Hepatocyte (in vitro differentiated cells): ENCODE results near the gene NEDD8.

Experiments
- CTCF ChIP-seq: fragments of 200-600 bp; sonication (generic); IDR thresholded peaks from 2 replicates; pipeline ENCODE4 v1.5.1; 2016; ENCODE audit warnings: antibody characterized with exemption, mild to moderate bottlenecking; ENCODE audit not compliant: poor library complexity
- EZH2 ChIP-seq: fragments of 200-600 bp; sonication (generic); IDR thresholded peaks from 2 replicates; pipeline ENCODE4 v1.6.1; 2016; ENCODE audit warnings: antibody characterized with exemption, mild to moderate bottlenecking, borderline replicate concordance
- EZH2phosphoT487 ChIP-seq: fragments of 200-600 bp; sonication (generic); IDR thresholded peaks from one replicate; pipeline ENCODE4 v1.6.1; 2018; ENCODE audit warnings: antibody characterized with exemption, mild to moderate bottlenecking, low read depth, moderate library complexity; ENCODE audit not compliant: unreplicated experiment, severe bottlenecking

GRCh38 chr14:24206260-24207103 lies 25.7 kb downstream of the NEDD8 start:
- no peak for TF ChIP-seq EZH2
- no peak for TF ChIP-seq CTCF
- TF ChIP-seq EZH2phosphoT487: no peak
